HUES48 (cell line): ENCODE results near the gene NATD1.
"Not testable (repeated sequence)": the region's sequence is repeated elsewhere in the genome, so short reads cannot be mapped to it uniquely, and the experiment has no call there.

Experiments used
- H3K27ac ChIP-seq: one replicate; pipeline ENCODE4 v1.7.0; 2013; ENCODE audit warnings: low read depth, low read length, inconsistent platforms
- H3K27me3 ChIP-seq: 2 replicates; pipeline ENCODE4 v1.6.1; 2013; ENCODE audit warnings: mild to moderate bottlenecking, low read length; ENCODE audit not compliant: control insufficient read depth, insufficient read depth
- H3K36me3 ChIP-seq: 2 replicates; pipeline ENCODE4 v1.6.1; 2013; ENCODE audit warnings: low read length; ENCODE audit not compliant: control insufficient read depth, insufficient read depth
- H3K4me1 ChIP-seq: 2 replicates; pipeline ENCODE4 v1.6.1; 2013; ENCODE audit warnings: mild to moderate bottlenecking, low read length; ENCODE audit not compliant: control insufficient read depth, insufficient read depth
- H3K4me3 ChIP-seq: 2 replicates; pipeline ENCODE4 v1.5.1; 2013; ENCODE audit warnings: mild to moderate bottlenecking, low read depth, low read length
- H3K9ac ChIP-seq: 2 replicates; pipeline ENCODE4 v1.6.1; 2013; ENCODE audit warnings: mild to moderate bottlenecking, low read depth, low read length, moderate library complexity
- H3K9me3 ChIP-seq: 2 replicates; pipeline ENCODE4 v1.6.1; 2013; ENCODE audit warnings: low read length; ENCODE audit not compliant: control insufficient read depth, insufficient read depth

Gene NATD1

GRCh38 chr17:21196126-21196525 is 57.1 kb downstream of the NATD1 start:
- no peak overlapping the region for H3K27ac ChIP-seq
- H3K4me3 ChIP-seq, result no peak overlapping the region
- no peaks in the 10 kb centered on the region for H3K27me3 ChIP-seq
- H3K9me3 ChIP-seq, result no peaks in the 10 kb centered on the region
- H3K9ac ChIP-seq, result no peak overlapping the region
- H3K36me3 ChIP-seq, result peaks cover 20% of the 10 kb centered on the region
- H3K4me1 ChIP-seq, result peaks cover 24% of the 10 kb centered on the region

GRCh38 chr17:21194703-21195102 is 58.5 kb downstream of the NATD1 start:
- H3K9me3 ChIP-seq, result no peaks in the 10 kb centered on the region
- no peaks in the 10 kb centered on the region for H3K27me3 ChIP-seq
- H3K27ac ChIP-seq, result no peak overlapping the region
- no peak overlapping the region for H3K4me3 ChIP-seq
- H3K9ac ChIP-seq, result no peak overlapping the region
- peaks cover 10% of the 10 kb centered on the region for H3K4me1 ChIP-seq
- H3K36me3 ChIP-seq, result peaks cover 20% of the 10 kb centered on the region

GRCh38 chr17:21194226-21194625 is 59.0 kb downstream of the NATD1 start:
- Histone ChIP-seq H3K4me3 (no peak overlapping the region), H3K9ac (no peak overlapping the region), H3K9me3 (no peaks in the 10 kb centered on the region), H3K27ac (no peak overlapping the region), H3K36me3 (peaks cover 20% of the 10 kb centered on the region), H3K27me3 (no peaks in the 10 kb centered on the region), H3K4me1 (peaks cover 6% of the 10 kb centered on the region; the same call in 1 of the 2 replicates)

GRCh38 chr17:21193031-21193430 is 60.2 kb downstream of the NATD1 start:
- Histone ChIP-seq H3K9me3 (no peaks in the 10 kb centered on the region), H3K27me3 (no peaks in the 10 kb centered on the region), H3K27ac (no peak overlapping the region), H3K9ac (no peak overlapping the region), H3K4me3 (no peak overlapping the region), H3K36me3 (peaks cover 14% of the 10 kb centered on the region), H3K4me1 (peaks cover 6% of the 10 kb centered on the region; the same call in 1 of the 2 replicates)

- not testable (repeated sequence) for H3K4me1 ChIP-seq, H3K27me3 ChIP-seq, H3K9ac ChIP-seq, H3K36me3 ChIP-seq, H3K9me3 ChIP-seq, H3K27ac ChIP-seq, H3K4me3 ChIP-seq
Measured at GRCh38 chr17:21192414-21192813, 60.8 kb downstream of the NATD1 start.

- Histone ChIP-seq H3K36me3 (peaks cover under 1% of the 10 kb centered on the region), H3K4me1 (peaks cover 6% of the 10 kb centered on the region; the same call in 1 of the 2 replicates), H3K4me3 (no peak overlapping the region), H3K27me3 (no peaks in the 10 kb centered on the region), H3K9ac (no peak overlapping the region), H3K9me3 (no peaks in the 10 kb centered on the region), H3K27ac (no peak overlapping the region)
Measured at GRCh38 chr17:21191698-21192097, 61.5 kb downstream of the NATD1 start.

- H3K36me3 ChIP-seq, result peaks cover 9% of the 10 kb centered on the region
- no peaks in the 10 kb centered on the region for H3K9me3 ChIP-seq
Measured at GRCh38 chr17:21190078-21190477, 63.1 kb downstream of the NATD1 start.

GRCh38 chr17:21189361-21189760 is 63.8 kb downstream of the NATD1 start:
- Histone ChIP-seq H3K27ac (no peak overlapping the region), H3K4me1 (peaks cover 6% of the 10 kb centered on the region; the same call in 1 of the 2 replicates), H3K9me3 (no peaks in the 10 kb centered on the region), H3K36me3 (peaks cover 16% of the 10 kb centered on the region), H3K9ac (no peak overlapping the region), H3K27me3 (no peaks in the 10 kb centered on the region), H3K4me3 (no peak overlapping the region)

More at GRCh38 chr17:21190078-21190477, 63.1 kb downstream of the NATD1 start:
- Histone ChIP-seq H3K4me3 (no peak overlapping the region), H3K27me3 (no peaks in the 10 kb centered on the region), H3K9ac (no peak overlapping the region), H3K4me1 (peaks cover 6% of the 10 kb centered on the region; the same call in 1 of the 2 replicates), H3K27ac (no peak overlapping the region)
